ENCODE data around the gene BANP.

Gene BANP

GRCh38 chr16:87951552-87952538 lies 611 bp downstream of the BANP start:
- Mint-ChIP-seq H3K36me3 (ENCODE audit: low read depth) (peaks cover 6% of the 10 kb centered on the region), H3K9me3 (no peaks in the 10 kb centered on the region), H3K4me1 (peaks cover 58% of the 10 kb centered on the region), H3K4me3 (peak overlapping the region; percentile 95 to 99 (median 99)), H3K27ac (peak overlapping the region; percentile 100), H3K27me3 (ENCODE audit: low read depth) (no peaks in the 10 kb centered on the region)
- TF ChIP-seq CTCF (IDR thresholded peaks at IDR 0.05; ENCODE audit: unreplicated experiment in 3 of 3): peak in 2 of 3 experiments; percentile 6 to 27

DNA sequence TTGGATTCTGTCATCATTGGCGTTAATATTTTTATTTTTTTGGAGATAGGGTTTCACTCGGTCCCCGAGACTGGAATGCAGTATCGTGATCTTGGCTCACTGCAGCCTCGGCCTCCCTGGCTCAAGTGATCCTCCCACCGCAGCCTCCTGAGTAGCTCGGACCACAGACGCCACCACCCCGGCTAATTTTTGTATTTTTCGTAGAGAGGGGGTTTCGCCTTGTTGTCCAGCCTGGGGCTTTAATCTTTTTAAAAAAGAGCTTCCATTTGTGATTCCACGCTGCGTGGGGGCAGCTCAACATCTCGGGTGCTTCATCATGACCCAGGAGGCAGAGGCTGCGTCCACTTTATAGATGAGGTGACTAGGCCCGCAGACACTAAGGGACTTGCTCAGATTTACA lies 1.5 kb downstream of the BANP start:
- TF ChIP-seq CTCF (IDR thresholded peaks at IDR 0.05; ENCODE audit: unreplicated experiment in 3 of 3): no peak
- H3K4me1 Mint-ChIP-seq: peaks cover 57% of the 10 kb centered on the region
- no peaks in the 10 kb centered on the region for H3K27me3 Mint-ChIP-seq (ENCODE audit: low read depth)
- H3K27ac Mint-ChIP-seq: peak overlapping the region; percentile 84 to 99 (median 99)
- H3K9me3 Mint-ChIP-seq: no peaks in the 10 kb centered on the region
- H3K4me3 Mint-ChIP-seq: peak overlapping the region; percentile 85 to 91 (median 90)
- H3K36me3 Mint-ChIP-seq (ENCODE audit: low read depth): peaks cover 10% of the 10 kb centered on the region

- H3K9me3 Mint-ChIP-seq: no peaks in the 10 kb centered on the region
- no peak for TF ChIP-seq CTCF (IDR thresholded peaks at IDR 0.05; ENCODE audit: unreplicated experiment in 3 of 3)
- peak overlapping the region; percentile 84 to 99 (median 92) for H3K27ac Mint-ChIP-seq
- peaks cover 53% of the 10 kb centered on the region for H3K4me1 Mint-ChIP-seq
- H3K27me3 Mint-ChIP-seq (ENCODE audit: low read depth): no peaks in the 10 kb centered on the region
- peaks cover 14% of the 10 kb centered on the region for H3K36me3 Mint-ChIP-seq (ENCODE audit: low read depth)
- H3K4me3 Mint-ChIP-seq: peak overlapping the region; percentile 70 to 90 (median 82)
Measured at GRCh38 chr16:87953308-87954215, 2.3 kb downstream of the BANP start.

DNA sequence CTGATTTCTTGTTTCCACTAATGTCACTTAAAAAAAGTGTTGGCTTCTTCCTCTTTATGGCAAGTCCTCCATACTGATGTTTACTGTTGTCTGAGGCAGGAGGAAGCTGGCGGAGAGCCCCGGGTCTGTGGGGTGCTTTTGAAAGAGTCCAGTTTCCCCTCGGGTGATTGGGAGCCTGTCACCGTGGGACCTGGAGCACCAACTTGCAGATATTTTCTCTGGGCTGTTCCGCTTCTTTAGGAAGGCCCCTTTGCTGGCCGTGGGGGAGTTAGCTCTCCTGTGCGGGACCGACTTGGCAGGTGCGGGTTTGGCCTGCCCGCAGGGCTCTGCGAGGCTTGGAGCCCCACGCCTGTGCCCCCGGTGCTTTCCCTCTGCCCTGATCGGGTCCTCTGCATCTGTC lies 3.1 kb downstream of the BANP start:
- peak overlapping the region; percentile 84 to 99 (median 92) for H3K27ac Mint-ChIP-seq
- H3K4me3 Mint-ChIP-seq: peak overlapping the region; percentile 70 to 90 (median 82)
- H3K4me1 Mint-ChIP-seq: peaks cover 53% of the 10 kb centered on the region

GRCh38 chr16:87954826-87955225 lies 3.6 kb downstream of the BANP start:
- no peak for TF ChIP-seq CTCF (IDR thresholded peaks at IDR 0.05; ENCODE audit: unreplicated experiment in 3 of 3)
- H3K27ac Mint-ChIP-seq: peak overlapping the region in 2 of 3 experiments; percentile 84 to 99
- no peaks in the 10 kb centered on the region for H3K27me3 Mint-ChIP-seq (ENCODE audit: low read depth)
- peaks cover 14% of the 10 kb centered on the region for H3K36me3 Mint-ChIP-seq (ENCODE audit: low read depth)
- no peaks in the 10 kb centered on the region for H3K9me3 Mint-ChIP-seq
- H3K4me3 Mint-ChIP-seq: peak overlapping the region in 2 of 3 experiments; percentile 70 to 90
- peaks cover 53% of the 10 kb centered on the region for H3K4me1 Mint-ChIP-seq

More for the DNA sequence above, 3.1 kb downstream of the BANP start:
- Mint-ChIP-seq H3K27me3 (ENCODE audit: low read depth) (no peaks in the 10 kb centered on the region), H3K9me3 (no peaks in the 10 kb centered on the region), H3K36me3 (ENCODE audit: low read depth) (peaks cover 14% of the 10 kb centered on the region)
- TF ChIP-seq CTCF (IDR thresholded peaks at IDR 0.05; ENCODE audit: unreplicated experiment in 3 of 3): no peak

All from nephron (organoid).